HG02970 (cell line): ENCODE measurements around the gene PPA2.
A peak's percentile ranks its signal among the peaks of the same experiment; 100 is the strongest.
"Not testable (repeated sequence)": the region's sequence is repeated elsewhere in the genome, so short reads cannot be mapped to it uniquely, and the experiment has no call there.

Experiments used
- ATAC-seq: cut with Tn5 transposase; IDR thresholded peaks from one replicate; pipeline ENCODE4 v1.9.1; 2021; ENCODE audit warnings: mild to moderate bottlenecking, moderate library complexity, moderate number of reproducible peaks; ENCODE audit not compliant: unreplicated experiment, low FRiP score

PPA2 gene

DNA sequence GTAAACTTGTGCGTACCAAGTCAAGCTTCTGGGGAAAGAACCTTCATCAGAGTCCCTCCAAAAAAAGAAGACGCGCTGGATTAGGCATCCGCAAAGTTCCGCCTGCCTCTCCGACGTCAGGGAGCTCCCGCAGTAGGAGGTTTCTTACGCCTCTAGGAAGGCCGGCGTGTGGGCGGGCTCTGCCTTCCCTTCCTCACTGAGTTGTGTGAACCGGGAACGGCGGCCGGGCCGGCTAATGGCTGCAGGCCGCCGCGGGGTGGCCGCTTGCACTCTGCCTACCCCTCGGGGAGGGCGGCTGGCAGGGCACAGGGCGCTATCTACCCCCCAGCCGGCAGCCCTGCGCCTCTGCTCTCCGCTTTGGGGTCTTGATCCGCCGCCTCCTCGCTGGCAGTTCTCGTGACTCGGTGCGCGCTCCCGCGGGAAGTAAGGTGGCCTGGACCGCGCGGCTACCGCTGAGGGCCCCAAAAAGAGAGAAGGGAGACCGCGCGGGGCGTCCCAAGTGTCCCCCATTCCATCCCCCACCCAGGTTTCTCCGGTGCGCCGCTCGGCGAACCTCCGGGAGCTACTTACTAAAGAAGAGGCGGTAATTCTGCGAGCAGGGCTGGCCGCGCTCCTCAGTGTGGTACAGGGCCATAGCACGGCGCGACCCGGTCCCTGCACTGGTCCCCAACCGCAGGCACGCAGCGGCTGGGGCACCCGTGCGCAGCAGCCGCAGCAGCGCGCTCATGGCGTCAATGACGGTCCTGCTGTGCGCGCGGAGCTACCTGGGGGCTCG lies at the start of gene PPA2:
TSS of gene PPA2 (minus strand) at position 739 of the 775 bp plus-strand sequence. CDS start at position 727, 12 bp downstream.
- ATAC-seq: peak; percentile 90

DNA sequence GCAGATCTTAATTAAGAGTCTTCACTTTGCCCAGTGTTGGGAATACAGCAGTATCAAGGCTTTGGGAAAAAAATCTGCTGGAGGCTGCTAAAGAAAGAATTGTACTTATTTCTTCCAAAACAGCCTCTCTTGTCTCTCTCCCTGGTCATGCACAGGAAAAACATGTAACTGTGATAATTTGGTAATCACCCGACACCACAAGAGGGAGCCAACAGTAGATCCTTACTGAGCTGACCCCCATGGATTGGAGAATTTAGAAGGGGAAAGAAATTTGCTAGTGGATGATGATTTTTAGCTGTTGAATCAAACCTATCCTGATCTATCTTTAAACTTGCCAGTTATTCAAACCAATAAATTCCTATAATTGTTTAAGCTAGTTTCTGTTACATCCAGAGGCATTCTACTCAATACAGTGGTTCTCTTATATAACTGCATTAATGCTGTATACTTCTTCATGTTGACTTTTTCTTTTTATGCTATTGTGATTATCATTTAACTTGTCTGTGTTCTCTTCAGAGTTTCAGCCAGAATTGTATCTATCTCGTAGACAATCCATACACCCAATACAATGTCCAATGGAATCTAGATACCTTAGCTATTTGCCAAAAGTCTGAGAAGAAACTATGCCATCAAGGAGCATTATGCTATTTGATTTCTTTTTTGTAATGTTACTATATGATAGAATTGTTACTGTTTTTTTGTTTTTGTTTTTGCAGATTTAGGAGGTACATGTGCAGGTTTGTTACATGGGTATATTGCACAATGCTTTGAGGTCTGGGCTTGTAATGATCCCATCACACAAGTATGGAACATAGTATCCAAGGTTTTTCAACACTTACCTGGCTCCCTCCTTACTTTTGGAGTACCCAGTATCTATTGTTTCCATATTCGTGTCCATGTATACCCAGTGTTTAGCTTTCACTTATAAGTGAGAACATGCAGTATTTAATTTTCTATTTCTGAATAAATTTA lies 47.2 kb upstream of the PPA2 start:
- ATAC-seq: no peak

DNA sequence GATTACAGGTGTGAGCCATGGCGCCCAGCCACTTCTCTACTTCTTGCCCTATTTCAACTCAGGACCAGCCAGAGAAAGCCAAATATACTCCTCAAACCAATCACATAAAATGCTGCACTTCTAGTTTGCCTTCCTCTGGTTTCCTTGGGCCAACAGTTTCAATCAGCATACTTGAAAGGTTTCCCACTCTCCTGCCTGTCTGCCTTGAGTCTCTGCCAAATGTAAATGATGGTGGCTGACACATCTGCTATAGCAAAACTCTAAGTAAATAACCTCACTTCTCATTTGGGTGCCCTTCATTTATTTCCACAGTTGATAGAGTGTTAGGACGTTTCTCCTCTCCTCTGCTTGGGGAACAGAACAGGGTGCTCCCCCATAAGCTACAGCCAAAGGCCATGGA lies 36.4 kb upstream of the PPA2 start:
- ATAC-seq: no peak

GRCh38 chr4:105509714-105510113 lies 35.9 kb upstream of the PPA2 start:
- ATAC-seq: no peak

- no peak for ATAC-seq
These were observed 35.4 kb upstream of the PPA2 start for GRCh38 chr4:105509291-105509690.

DNA sequence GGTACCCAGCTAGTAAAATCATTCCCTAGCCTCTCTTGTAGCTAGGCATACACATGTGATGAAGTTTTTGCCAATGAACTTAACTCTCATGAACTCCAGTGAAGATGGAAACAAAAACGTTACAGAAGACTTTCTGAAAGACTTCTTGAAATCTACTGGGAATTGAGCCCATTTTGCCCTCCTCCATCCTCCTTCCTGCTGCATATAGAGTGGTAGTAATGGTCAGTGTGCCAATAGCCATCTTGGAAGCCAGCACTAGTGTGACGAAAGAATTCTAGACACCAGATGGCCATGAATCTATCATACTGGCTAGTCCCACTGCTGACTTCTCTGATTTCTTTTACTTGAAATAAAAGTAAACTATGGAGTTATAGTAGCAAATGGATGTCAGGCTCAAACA lies 30.9 kb upstream of the PPA2 start:
- ATAC-seq: no peak

- no peak for ATAC-seq
These were observed 29.6 kb upstream of the PPA2 start for GRCh38 chr4:105503484-105503883.

DNA sequence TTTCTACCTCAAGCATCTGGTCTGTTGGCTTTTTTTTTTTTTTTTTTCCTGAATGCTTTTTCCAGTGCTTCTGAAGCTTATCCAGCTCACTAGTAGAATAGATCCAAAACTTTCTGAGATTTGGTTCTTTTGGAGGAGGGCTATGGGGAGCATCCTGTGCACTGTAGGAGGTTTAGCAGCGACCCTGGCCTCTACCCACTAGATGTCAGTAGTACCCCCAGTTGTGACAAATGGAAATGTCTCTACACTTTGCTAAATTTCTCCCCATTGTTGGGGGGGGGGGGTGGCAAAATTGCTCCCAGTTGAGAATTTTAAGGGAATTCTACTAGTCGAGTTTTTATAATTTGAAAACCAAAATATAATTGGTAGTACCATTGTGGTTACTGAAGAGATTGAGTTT lies 23.0 kb upstream of the PPA2 start:
- ATAC-seq: no peak

DNA sequence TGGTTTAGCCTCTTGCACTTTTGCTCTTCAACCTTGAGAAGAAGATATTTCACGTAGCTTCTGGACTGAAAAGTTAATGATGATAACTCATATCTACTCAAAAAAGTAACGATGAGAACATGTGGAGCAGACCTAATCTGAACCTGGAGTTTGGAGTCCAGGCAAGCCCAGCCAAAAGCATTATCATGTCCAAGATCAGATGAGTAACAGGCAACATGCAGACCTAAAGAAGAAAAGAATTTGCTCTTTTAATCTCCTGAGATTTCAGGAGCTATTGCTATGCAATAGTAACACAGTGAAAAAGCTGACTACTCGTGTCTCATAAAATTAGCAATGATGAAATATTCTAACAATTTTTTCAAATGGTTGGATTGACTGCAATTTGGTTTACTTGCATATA lies 21.8 kb upstream of the PPA2 start:
- no peak for ATAC-seq

DNA sequence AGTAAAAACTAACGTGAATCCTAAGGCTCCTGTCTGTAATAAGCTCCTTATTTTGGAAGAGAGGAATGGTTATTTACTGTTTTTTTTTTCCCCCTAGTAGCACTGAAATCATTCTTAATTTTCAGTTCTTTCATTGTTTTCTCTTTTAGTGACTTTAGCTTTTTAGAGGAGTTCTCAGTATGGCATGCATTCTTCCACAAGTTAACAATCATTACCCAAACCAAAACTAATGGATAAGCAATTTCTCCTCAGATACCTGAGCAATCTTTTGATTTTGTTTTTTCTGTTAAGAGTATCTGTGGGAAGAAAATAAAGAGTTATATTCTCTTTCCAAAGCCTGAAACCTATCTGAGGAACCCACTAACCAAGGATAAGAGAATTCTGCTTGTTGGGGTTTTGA lies 16.7 kb upstream of the PPA2 start:
- ATAC-seq: no peak

GRCh38 chr4:105483840-105484239 lies 10.0 kb upstream of the PPA2 start:
- ATAC-seq: no peak

GRCh38 chr4:105474099-105474518 lies 247 bp upstream of the PPA2 start:
- ATAC-seq: no peak

DNA sequence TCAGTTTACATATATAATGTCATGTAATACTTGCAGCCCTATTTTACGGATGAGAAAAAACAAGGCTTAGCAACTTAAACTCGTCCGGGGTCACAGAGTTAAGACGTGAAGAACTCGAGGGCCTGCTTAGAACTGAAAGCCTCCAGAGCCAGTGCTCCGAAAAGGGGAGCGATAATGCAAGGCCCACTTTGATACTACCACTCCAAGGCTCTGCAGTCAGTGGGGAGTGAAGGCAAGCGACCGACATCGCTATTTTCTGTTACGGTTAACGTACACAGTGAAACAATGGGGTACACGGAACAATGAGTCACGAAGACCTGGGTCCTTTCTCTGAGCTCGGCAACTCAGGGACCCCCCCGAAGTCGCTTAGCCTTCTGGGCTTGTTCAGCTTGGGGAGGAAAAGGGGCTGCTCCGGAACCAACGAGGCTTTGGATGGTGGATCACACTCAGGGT lies 965 bp downstream of the PPA2 start:
- peak; percentile 29 for ATAC-seq

GRCh38 chr4:105471566-105472176 lies 2.2 kb downstream of the PPA2 start:
- ATAC-seq: no peak

DNA sequence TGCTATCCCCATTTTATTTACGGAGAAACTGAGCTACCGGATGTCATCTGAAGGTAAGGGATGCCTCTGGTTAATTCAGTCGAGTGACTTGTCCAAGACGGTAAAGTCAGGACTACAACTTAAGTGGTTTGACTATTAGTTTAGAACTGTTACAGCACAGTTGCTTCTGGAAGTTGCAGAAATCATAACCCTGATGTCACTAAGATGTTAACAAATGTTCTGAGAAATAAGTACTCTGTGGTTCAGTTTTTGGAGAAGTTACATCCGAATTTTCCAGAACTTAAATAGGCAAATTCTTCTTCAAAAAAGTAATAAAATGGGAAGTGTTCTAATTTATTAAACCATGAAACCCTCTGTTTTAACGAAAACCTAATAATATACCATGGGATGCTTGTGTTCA lies 3.1 kb downstream of the PPA2 start:
- no peak for ATAC-seq

DNA sequence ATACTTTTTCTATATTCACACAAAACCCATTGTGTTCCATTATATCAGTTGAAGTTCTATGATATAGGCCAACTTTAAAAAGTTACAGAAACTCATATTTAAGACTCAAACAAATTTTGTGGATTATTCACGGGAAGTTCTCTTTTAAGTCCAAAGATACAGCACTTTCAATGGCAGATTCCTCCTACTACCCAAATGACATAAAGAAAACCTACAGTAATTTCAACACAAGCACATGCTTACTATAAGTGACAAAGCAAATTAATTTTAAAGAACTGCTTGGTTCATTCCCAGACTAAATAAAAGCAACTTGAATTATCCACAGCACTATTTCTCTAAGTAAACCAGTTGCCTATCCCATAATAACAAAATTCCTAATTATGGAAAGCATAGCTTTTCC lies 4.1 kb downstream of the PPA2 start:
- no peak for ATAC-seq

GRCh38 chr4:105466580-105466979 lies 7.3 kb downstream of the PPA2 start:
- ATAC-seq: no peak

DNA sequence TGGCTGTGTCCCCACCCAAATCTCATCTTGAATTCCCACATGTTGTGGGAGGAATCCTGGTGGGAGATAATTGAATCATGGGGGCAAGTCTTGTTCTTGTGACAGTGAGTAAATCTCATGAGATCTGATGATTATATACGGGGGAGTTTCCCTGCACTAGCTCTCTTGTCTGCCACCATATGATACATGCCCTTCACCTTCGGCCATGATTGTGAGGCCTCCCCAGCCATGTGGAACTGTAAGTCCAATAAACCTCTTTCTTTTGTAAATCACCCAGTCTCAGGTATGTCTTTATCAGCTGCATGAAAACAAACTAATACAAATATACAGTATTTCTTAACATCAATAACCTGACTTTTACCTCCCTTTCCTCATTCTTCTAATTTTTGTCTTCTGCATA lies 9.3 kb downstream of the PPA2 start:
- not testable (repeated sequence) for ATAC-seq

- ATAC-seq: no peak
These were observed 11.3 kb downstream of the PPA2 start for GRCh38 chr4:105462576-105462975.

DNA sequence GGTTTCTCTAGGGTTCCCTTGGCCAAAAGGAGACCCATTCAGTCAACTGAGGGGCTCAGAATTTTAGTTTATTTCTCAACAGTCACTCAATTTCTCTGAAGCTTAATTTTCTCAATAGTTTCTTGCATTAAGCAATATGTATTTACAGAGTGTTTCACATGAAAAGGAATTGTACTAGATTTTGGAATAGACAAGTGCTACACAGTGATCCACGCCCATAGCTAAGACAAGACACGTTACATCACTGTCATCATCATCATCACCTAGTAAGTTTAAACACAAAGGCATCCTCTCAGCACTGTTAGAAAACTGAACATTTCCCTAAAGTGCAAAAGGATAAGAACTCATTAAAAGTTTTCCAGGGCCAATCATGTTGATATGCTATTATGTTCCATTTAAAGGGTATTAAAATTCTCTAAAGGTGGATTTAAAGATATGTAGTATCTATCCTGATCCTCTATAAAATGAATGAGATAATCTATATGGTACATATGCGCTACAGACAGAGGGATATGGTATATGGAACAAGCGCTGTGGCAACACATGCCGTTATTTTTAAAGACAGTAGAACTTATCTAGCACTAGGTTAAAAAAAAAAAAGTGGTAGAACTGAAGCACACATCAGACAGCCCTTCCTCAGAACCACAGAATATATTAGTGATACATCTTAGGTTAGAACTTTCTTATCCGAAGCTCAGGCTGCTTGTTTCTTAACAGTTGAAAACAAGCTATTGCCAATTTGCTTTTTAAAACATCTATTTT lies 12.1 kb downstream of the PPA2 start:
- no peak for ATAC-seq
